Tibial nerve (tissue), 4 donors: ENCODE measurements around the gene AKR1E2.

Source experiments
- EP300 ChIP-seq, 2 donors: sonication (generic); formaldehyde crosslinking; IDR thresholded peaks; one replicate each; pipeline ENCODE4 v1.6.1; 2017; ENCODE audit warnings: antibody characterized with exemption in 2 of 2, mild to moderate bottlenecking in 1 of 2
- POLR2A ChIP-seq, 2 donors: fragments of 450-650 bp; IDR thresholded peaks; one replicate each; pipeline ENCODE4 v1.6.1; 2017; ENCODE audit warnings: antibody characterized with exemption in 2 of 2, mild to moderate bottlenecking in 2 of 2, moderate library complexity in 2 of 2
- TF ChIP-seq, protein P1 (sequence below), 5 experiments: fragments of 200-600 bp in 3 of 5; fragments of 450-650 bp in 2 of 5; sonication (generic) in 3 of 5; IDR thresholded peaks; one replicate each; pipeline ENCODE4 v1.5.1; 2016 to 2019; ENCODE audit warnings: antibody characterized with exemption in 5 of 5, mild to moderate bottlenecking in 3 of 5, moderate library complexity in 2 of 5

- TF ChIP-seq, protein P1, sequence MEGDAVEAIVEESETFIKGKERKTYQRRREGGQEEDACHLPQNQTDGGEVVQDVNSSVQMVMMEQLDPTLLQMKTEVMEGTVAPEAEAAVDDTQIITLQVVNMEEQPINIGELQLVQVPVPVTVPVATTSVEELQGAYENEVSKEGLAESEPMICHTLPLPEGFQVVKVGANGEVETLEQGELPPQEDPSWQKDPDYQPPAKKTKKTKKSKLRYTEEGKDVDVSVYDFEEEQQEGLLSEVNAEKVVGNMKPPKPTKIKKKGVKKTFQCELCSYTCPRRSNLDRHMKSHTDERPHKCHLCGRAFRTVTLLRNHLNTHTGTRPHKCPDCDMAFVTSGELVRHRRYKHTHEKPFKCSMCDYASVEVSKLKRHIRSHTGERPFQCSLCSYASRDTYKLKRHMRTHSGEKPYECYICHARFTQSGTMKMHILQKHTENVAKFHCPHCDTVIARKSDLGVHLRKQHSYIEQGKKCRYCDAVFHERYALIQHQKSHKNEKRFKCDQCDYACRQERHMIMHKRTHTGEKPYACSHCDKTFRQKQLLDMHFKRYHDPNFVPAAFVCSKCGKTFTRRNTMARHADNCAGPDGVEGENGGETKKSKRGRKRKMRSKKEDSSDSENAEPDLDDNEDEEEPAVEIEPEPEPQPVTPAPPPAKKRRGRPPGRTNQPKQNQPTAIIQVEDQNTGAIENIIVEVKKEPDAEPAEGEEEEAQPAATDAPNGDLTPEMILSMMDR (IDR thresholded peaks at IDR 0.05) = no peak
- TF ChIP-seq EP300 (IDR thresholded peaks at IDR 0.05) = no peak
- TF ChIP-seq POLR2A (IDR thresholded peaks at IDR 0.05) = no peak
Observed at GRCh38 chr10:4810092-4810491, 15.9 kb upstream of the AKR1E2 start.
